Smooth muscle cell (in vitro differentiated cells): Measurements from ENCODE around the gene CBX8. TPM values are rescaled to one million over a fixed set of nuclear protein-coding genes. Genes with fewer than 3 reads are reported as not detected.

Experiments used
- DNase-seq: peaks from one replicate; lab custom pipeline; 2025; ENCODE audit not compliant: unreplicated experiment; lab: John Stamatoyannopoulos, UW
- H2AFZ ChIP-seq: fragments of 200-600 bp; sonication (generic); 2 replicates; pipeline ENCODE4 v1.6.0; 2016; ENCODE audit warnings: antibody characterized with exemption, low read depth, mild to moderate bottlenecking
- H3F3A ChIP-seq: fragments of 200-600 bp; sonication (generic); 2 replicates; pipeline ENCODE4 v1.6.0; 2017; ENCODE audit warnings: antibody characterized with exemption, low read depth
- H3K27ac ChIP-seq: fragments of 200-600 bp; sonication (generic); 2 replicates; pipeline ENCODE4 v1.5.1; 2016; ENCODE audit warnings: low read depth, mild to moderate bottlenecking
- H3K27me3 ChIP-seq: fragments of 200-600 bp; sonication (generic); 2 replicates; pipeline ENCODE4 v1.6.1; 2016; ENCODE audit warnings: low read depth, mild to moderate bottlenecking
- H3K36me3 ChIP-seq: fragments of 200-600 bp; sonication (generic); 2 replicates; pipeline ENCODE4 v1.5.1; 2016; ENCODE audit warnings: low read depth
- H3K4me1 ChIP-seq: fragments of 200-600 bp; sonication (generic); 2 replicates; pipeline ENCODE4 v1.5.1; 2016; ENCODE audit warnings: low read depth
- H3K4me2 ChIP-seq: fragments of 200-600 bp; sonication (generic); 2 replicates; pipeline ENCODE4 v1.6.0; 2016; ENCODE audit warnings: mild to moderate bottlenecking
- H3K4me3 ChIP-seq: fragments of 200-600 bp; sonication (generic); 2 replicates; pipeline ENCODE4 v1.5.1; 2016; ENCODE audit warnings: mild to moderate bottlenecking
- H3K79me2 ChIP-seq: fragments of 200-600 bp; sonication (generic); 2 replicates; pipeline ENCODE4 v1.6.0; 2016; ENCODE audit warnings: low read depth, mild to moderate bottlenecking
- H3K9ac ChIP-seq: fragments of 200-600 bp; sonication (generic); 2 replicates; pipeline ENCODE4 v1.6.0; 2016; ENCODE audit warnings: low read depth
- H3K9me3 ChIP-seq: fragments of 200-600 bp; sonication (generic); replicated peaks from 2 replicates; pipeline ENCODE4 v1.5.1; 2016; ENCODE audit warnings: low read depth
- H4K20me1 ChIP-seq: fragments of 200-600 bp; sonication (generic); 2 replicates; pipeline ENCODE4 v1.6.0; 2016; ENCODE audit warnings: low read depth
- CTCF ChIP-seq: fragments of 200-600 bp; sonication (generic); IDR thresholded peaks from 2 replicates; pipeline ENCODE4 v1.5.1; 2017; ENCODE audit warnings: borderline replicate concordance, mild to moderate bottlenecking, antibody characterized with exemption; ENCODE audit not compliant: insufficient read depth, poor library complexity, severe bottlenecking
- WGBS: methylation state at CpG from one replicate; pipeline ENCODE4 v1.1.7; 2016; ENCODE audit warnings: low lambda C conversion rate; 5-methylcytosine and 5-hydroxymethylcytosine counted together
- polyA plus RNA-seq: library from polyadenylated mRNA; unstranded; fragments of >200 nt; fragmentation: Nextera tagmentation; extraction: Ambion mirVana; gene quantifications from 2 replicates; pipeline ENCODE4 v1.2.1, GENCODE V29; 2016
- total RNA-seq: library from RNA; depleted of rRNA; stranded (reverse); fragments of >200 nt; gene quantifications from 2 replicates; pipeline ENCODE4 v1.2.3, GENCODE V29; 2014

The CBX8 gene
- total and polyA plus RNA-seq, 2 experiments from 2014 or later = 2.6 to 4.3 TPM

DNA sequence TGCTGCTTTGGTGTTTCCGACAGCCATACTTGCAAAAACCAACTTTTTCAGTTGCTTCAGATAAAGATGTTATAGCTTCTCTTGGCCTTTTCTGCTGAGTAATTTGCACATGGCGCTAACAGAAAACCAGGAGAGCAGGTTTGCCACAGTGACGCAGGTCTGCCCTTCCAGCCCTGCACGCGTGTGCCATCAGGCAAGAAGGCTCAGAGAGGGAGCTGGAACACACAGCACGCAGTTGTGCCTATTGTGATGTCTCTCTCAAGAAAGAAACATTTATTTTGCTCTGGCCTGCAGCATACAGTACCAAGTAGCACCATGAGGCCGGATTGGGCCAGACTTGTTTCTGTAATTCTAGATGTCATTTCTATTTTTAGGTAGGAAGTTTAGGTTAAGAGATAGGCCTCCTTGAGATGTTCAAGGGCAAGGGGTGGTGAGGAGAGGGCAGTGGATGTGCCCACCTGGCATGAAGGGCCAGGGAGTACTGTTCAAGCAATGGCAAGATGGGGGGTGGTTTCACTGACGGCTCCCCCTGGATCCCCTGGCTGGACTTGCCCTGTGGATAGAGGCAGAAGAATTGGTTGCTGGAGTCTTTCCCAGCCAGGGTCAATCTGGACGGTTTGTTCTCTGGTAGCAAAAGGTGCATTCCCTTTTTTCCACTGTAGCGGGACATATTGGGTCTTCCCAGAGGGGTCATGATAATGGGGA, 17.1 kb downstream of the CBX8 start:
- Histone ChIP-seq H3K4me2 (peak overlapping the region; percentile 98), H3K27me3 (peaks cover 14% of the 10 kb centered on the region), H3K36me3 (no peaks in the 10 kb centered on the region), H3K27ac (no peak overlapping the region), H2AFZ (no peak overlapping the region), H3K4me3 (no peak overlapping the region), H3K9ac (no peak overlapping the region), H3K4me1 (peaks cover 25% of the 10 kb centered on the region), H4K20me1 (peaks cover 15% of the 10 kb centered on the region), H3F3A (peaks cover 8% of the 10 kb centered on the region), H3K9me3 (no peaks in the 10 kb centered on the region), H3K79me2 (no peaks in the 10 kb centered on the region)
- DNase-seq = no peak
- no peak for TF ChIP-seq CTCF
- WGBS = 91% methylated on average over 10 of the region's 10 CpGs

DNA sequence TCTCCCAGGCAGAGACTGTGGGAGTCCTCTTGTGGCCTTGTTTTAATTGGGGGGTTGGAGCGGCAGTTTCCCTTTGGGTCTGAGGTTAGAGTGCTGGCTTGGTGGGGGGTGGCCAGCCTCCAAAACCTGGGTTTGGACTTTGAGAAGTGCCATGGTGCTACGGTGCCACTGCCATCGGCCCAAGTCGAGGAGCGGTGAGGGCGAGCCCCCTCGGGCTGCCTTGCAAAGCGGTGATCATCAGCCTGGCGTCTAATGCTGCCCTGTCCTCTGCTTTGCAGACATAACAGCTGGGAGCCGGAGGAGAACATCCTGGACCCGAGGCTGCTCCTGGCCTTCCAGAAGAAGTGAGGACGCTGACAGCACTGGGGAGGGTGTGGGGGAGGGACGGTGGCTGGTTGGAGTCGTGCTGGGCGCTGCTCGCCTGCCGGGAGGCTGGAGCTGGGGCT, 17.8 kb downstream of the CBX8 start:
- Histone ChIP-seq H3K4me3 (peak overlapping the region; percentile 85), H3K27ac (no peak overlapping the region), H3K4me1 (peaks cover 25% of the 10 kb centered on the region), H3K27me3 (peaks cover 20% of the 10 kb centered on the region), H2AFZ (peak overlapping the region; percentile 65), H3K9ac (no peak overlapping the region), H4K20me1 (peaks cover 15% of the 10 kb centered on the region), H3K4me2 (peak overlapping the region; percentile 98), H3K79me2 (no peaks in the 10 kb centered on the region), H3K9me3 (no peaks in the 10 kb centered on the region), H3F3A (peaks cover 8% of the 10 kb centered on the region), H3K36me3 (no peaks in the 10 kb centered on the region)
- no peak for DNase-seq
- TF ChIP-seq CTCF = no peak
- 10% methylated on average over 17 of the region's 17 CpGs for WGBS

GRCh38 chr17:79778504-79779083, 18.3 kb downstream of the CBX8 start:
- peak overlapping the region; percentile 98 for H3K4me2 ChIP-seq
- H3K27ac ChIP-seq = no peak overlapping the region
- H3K4me3 ChIP-seq = peak overlapping the region; percentile 85
- peaks cover 25% of the 10 kb centered on the region for H3K4me1 ChIP-seq
- H3K9ac ChIP-seq = no peak overlapping the region
- peaks cover 25% of the 10 kb centered on the region for H3K27me3 ChIP-seq
- no peaks in the 10 kb centered on the region for H3K9me3 ChIP-seq
- no peak for DNase-seq
- WGBS = 2% methylated on average over 32 of the region's 49 CpGs
- peaks cover 8% of the 10 kb centered on the region for H3F3A ChIP-seq
- no peaks in the 10 kb centered on the region for H3K79me2 ChIP-seq
- H2AFZ ChIP-seq = peak overlapping the region; percentile 65
- H3K36me3 ChIP-seq = no peaks in the 10 kb centered on the region
- no peak for TF ChIP-seq CTCF
- peaks cover 15% of the 10 kb centered on the region for H4K20me1 ChIP-seq
